K562 (cell line): Measurements from ENCODE around the gene BLM.

Experiments
- ARHGAP35 ChIP-seq: fragments of 450-650 bp; IDR thresholded peaks from 2 replicates; pipeline ENCODE4 v1.6.1; 2018; ENCODE audit not compliant: partially characterized antibody
- BCL6 ChIP-seq: fragments of 250-450 bp; sonication (Bioruptor Pico); IDR thresholded peaks from 2 replicates; pipeline ENCODE4 v1.4.0; 2020
- CHD1 ChIP-seq: fragments of 200-600 bp; sonication (generic); IDR thresholded peaks from one replicate; pipeline ENCODE4 v1.6.1; 2012; ENCODE audit warnings: mild to moderate bottlenecking, moderate library complexity, low read length, inconsistent platforms
- EZH2 ChIP-seq: IDR thresholded peaks from 2 replicates; pipeline ENCODE4 v1.6.1; 2012; ENCODE audit warnings: low read depth, mild to moderate bottlenecking, inconsistent platforms, low read length, borderline replicate concordance
- GATA2 ChIP-seq: sonication (generic); formaldehyde crosslinking; IDR thresholded peaks from 2 replicates; pipeline ENCODE4 v1.4.0; 2020; ENCODE audit warnings: mild to moderate bottlenecking, missing genetic modification reagents
- JUN ChIP-seq, 2 experiments: sonication (generic) in 1 of 2; formaldehyde crosslinking in 1 of 2; IDR thresholded peaks; 2 replicates each; pipeline versions ENCODE4 v1.6.1 to v1.8.0; 2012 to 2022; ENCODE audit warnings: borderline replicate concordance in 2 of 2, mild to moderate bottlenecking in 2 of 2, improper control_type of control experiment in 1 of 2, low read depth in 1 of 2, low read length in 1 of 2, missing genetic modification reagents in 1 of 2
- KLF1 ChIP-seq: fragments of 450-650 bp; IDR thresholded peaks from 2 replicates; pipeline ENCODE4 v1.6.1; 2016; ENCODE audit warnings: missing genetic modification characterization, missing compliant biosample characterization
- MED1 ChIP-seq: sonication (generic); formaldehyde crosslinking; IDR thresholded peaks from 2 replicates; pipeline ENCODE4 v1.8.1; 2023; ENCODE audit warnings: missing genetic modification reagents, borderline replicate concordance
- MYC ChIP-seq, 2 experiments: fragments of 250-450 bp in 1 of 2; sonication (Bioruptor Pico) in 1 of 2; IDR thresholded peaks; 2 replicates each; pipeline versions ENCODE4 v1.5.1 to v1.6.1; 2012 to 2021; ENCODE audit warnings: low read depth in 2 of 2, borderline replicate concordance in 1 of 2, improper control_type of control experiment in 1 of 2, low read length in 1 of 2, mild to moderate bottlenecking in 1 of 2, moderate library complexity in 1 of 2
- NFXL1 ChIP-seq: fragments of 450-650 bp; formaldehyde crosslinking; IDR thresholded peaks from 2 replicates; pipeline ENCODE4 v1.4.0; 2021; ENCODE audit warnings: mild to moderate bottlenecking
- U2AF1 ChIP-seq: fragments of 200-400 bp; formaldehyde crosslinking; optimal IDR thresholded peaks from 2 replicates; pipeline ENCODE3; 2017; ENCODE audit warnings: mild to moderate bottlenecking, low read depth, low read length, moderate library complexity
- TF ChIP-seq, protein P1 (sequence below): fragments of 450-650 bp; formaldehyde crosslinking; IDR thresholded peaks from 2 replicates; pipeline ENCODE4 v1.4.0; 2022; ENCODE audit warnings: missing genetic modification characterization

- TF ChIP-seq KLF1 (tag) = no peak
- TF ChIP-seq GATA2 (CRISPR knock-in tag) = no peak
- no peak for TF ChIP-seq U2AF1
- TF ChIP-seq BCL6 = no peak
- TF ChIP-seq JUN (IDR thresholded peaks at IDR 0.05; ENCODE audit: borderline replicate concordance, low read depth, low read length) = no peak
- no peak for TF ChIP-seq JUN (CRISPR knock-in tag; IDR thresholded peaks at IDR 0.05; ENCODE audit: borderline replicate concordance)
- TF ChIP-seq ARHGAP35 = no peak
- TF ChIP-seq MYC (IDR thresholded peaks at IDR 0.05; ENCODE audit: low read depth, low read length) = no peak
- no peak for TF ChIP-seq MYC (CRISPR knock-in tag; IDR thresholded peaks at IDR 0.05; ENCODE audit: borderline replicate concordance, low read depth)
- no peak for TF ChIP-seq CHD1
- no peak for TF ChIP-seq NFXL1 (CRISPR knock-in tag)
- TF ChIP-seq, protein P1, sequence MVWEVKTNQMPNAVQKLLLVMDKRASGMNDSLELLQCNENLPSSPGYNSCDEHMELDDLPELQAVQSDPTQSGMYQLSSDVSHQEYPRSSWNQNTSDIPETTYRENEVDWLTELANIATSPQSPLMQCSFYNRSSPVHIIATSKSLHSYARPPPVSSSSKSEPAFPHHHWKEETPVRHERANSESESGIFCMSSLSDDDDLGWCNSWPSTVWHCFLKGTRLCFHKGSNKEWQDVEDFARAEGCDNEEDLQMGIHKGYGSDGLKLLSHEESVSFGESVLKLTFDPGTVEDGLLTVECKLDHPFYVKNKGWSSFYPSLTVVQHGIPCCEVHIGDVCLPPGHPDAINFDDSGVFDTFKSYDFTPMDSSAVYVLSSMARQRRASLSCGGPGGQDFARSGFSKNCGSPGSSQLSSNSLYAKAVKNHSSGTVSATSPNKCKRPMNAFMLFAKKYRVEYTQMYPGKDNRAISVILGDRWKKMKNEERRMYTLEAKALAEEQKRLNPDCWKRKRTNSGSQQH = no peak
- TF ChIP-seq EZH2 = no peak
- no peak for TF ChIP-seq MED1 (CRISPR knock-in tag)
Measured at GRCh38 chr15:90677807-90678790, 39.0 kb upstream of the BLM start.
